Ovary (tissue), 3 donors: ENCODE results near the gene KREMEN1.

Experiments used
- EP300 ChIP-seq: sonication (generic); formaldehyde crosslinking; IDR thresholded peaks from one replicate; pipeline ENCODE4 v1.6.1; 2017; ENCODE audit warnings: antibody characterized with exemption
- TF ChIP-seq, protein P1 (sequence below), 3 donors: fragments of 450-650 bp in 2 of 3; fragments of 200-600 bp in 1 of 3; IDR thresholded peaks; one replicate each; pipeline versions ENCODE4 v1.5.1 to v1.8.0; 2016 to 2022; ENCODE audit warnings: antibody characterized with exemption in 3 of 3, mild to moderate bottlenecking in 1 of 3
- donor health status: DM: no; HTN: no; CAD: no.

- TF ChIP-seq, protein P1, sequence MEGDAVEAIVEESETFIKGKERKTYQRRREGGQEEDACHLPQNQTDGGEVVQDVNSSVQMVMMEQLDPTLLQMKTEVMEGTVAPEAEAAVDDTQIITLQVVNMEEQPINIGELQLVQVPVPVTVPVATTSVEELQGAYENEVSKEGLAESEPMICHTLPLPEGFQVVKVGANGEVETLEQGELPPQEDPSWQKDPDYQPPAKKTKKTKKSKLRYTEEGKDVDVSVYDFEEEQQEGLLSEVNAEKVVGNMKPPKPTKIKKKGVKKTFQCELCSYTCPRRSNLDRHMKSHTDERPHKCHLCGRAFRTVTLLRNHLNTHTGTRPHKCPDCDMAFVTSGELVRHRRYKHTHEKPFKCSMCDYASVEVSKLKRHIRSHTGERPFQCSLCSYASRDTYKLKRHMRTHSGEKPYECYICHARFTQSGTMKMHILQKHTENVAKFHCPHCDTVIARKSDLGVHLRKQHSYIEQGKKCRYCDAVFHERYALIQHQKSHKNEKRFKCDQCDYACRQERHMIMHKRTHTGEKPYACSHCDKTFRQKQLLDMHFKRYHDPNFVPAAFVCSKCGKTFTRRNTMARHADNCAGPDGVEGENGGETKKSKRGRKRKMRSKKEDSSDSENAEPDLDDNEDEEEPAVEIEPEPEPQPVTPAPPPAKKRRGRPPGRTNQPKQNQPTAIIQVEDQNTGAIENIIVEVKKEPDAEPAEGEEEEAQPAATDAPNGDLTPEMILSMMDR (IDR thresholded peaks at IDR 0.05), result no peak
- TF ChIP-seq EP300, result no peak
Observed at GRCh38 chr22:29214232-29214631, 141.4 kb downstream of the KREMEN1 start.
